Natural killer cell (primary cell): Measurements from ENCODE around the gene PSORS1C1. TPM values are rescaled to one million over a fixed set of nuclear protein-coding genes. Genes with fewer than 3 reads are reported as not detected.

Source experiments
- ATAC-seq, 3 donors: fragments of 150-1000 bp in 2 of 3; fragments of 200-7000 bp in 1 of 3; cut with Tn5 transposase; 1 replicate in 1 of 3; 2 replicates in 2 of 3; pipeline ENCODE4 v1.10.0; 2021; ENCODE audit warnings: mild to moderate bottlenecking in 2 of 3, moderate library complexity in 2 of 3
- DNase-seq, 2 donors: peaks; one replicate each; pipeline versions ENCODE4 v3.0.0 to v3.0.0-alpha.2; 2013 to 2021; ENCODE audit warnings: mixed read lengths in 1 of 2
- H3K27ac ChIP-seq: one replicate; pipeline ENCODE4 v1.5.1; 2013; ENCODE audit warnings: mild to moderate bottlenecking, low read length
- H3K27me3 ChIP-seq: one replicate; pipeline ENCODE4 v1.6.1; 2013; ENCODE audit warnings: low read length; ENCODE audit not compliant: control insufficient read depth, insufficient read depth
- H3K36me3 ChIP-seq: one replicate; pipeline ENCODE4 v1.6.1; 2013; ENCODE audit warnings: low read length; ENCODE audit not compliant: control insufficient read depth, insufficient read depth
- H3K4me1 ChIP-seq: one replicate; pipeline ENCODE4 v1.6.1; 2013; ENCODE audit warnings: low read length; ENCODE audit not compliant: control insufficient read depth, insufficient read depth
- H3K4me3 ChIP-seq: one replicate; pipeline ENCODE4 v1.5.1; 2013; ENCODE audit warnings: low read length
- H3K9me3 ChIP-seq: one replicate; pipeline ENCODE4 v1.6.1; 2013; ENCODE audit warnings: low read length; ENCODE audit not compliant: control insufficient read depth, insufficient read depth
- H3K27ac Mint-ChIP-seq, 2 donors: one replicate each; pipeline ENCODE4 v1.8.0; 2022; ENCODE audit warnings: mild to moderate bottlenecking in 2 of 2, mixed read lengths in 2 of 2, moderate library complexity in 1 of 2
- H3K27me3 Mint-ChIP-seq, 2 donors: one replicate each; pipeline ENCODE4 v1.8.0; 2022; ENCODE audit warnings: low read depth in 2 of 2, mixed read lengths in 2 of 2
- H3K36me3 Mint-ChIP-seq: one replicate; pipeline ENCODE4 v1.8.0; 2022; ENCODE audit warnings: mixed read lengths
- H3K4me1 Mint-ChIP-seq, 2 donors: one replicate each; pipeline ENCODE4 v1.8.0; 2022; ENCODE audit warnings: mixed read lengths in 2 of 2
- H3K4me3 Mint-ChIP-seq: one replicate; pipeline ENCODE4 v1.8.0; 2022; ENCODE audit warnings: mild to moderate bottlenecking, moderate library complexity, mixed read lengths
- H3K9me3 Mint-ChIP-seq, 2 donors: one replicate each; pipeline ENCODE4 v1.8.0; 2022; ENCODE audit warnings: mixed read lengths in 2 of 2
- WGBS: methylation state at CpG from one replicate; pipeline ENCODE4 v1.1.7; 2013; ENCODE audit warnings: missing lambda C conversion rate; ENCODE audit not compliant: insufficient coverage; 5-methylcytosine and 5-hydroxymethylcytosine counted together
- intact Hi-C: fragments of 100-400 bp; cut with micrococcal nuclease; formaldehyde crosslinking; loops from one replicate; pipeline ENCODE4 v1.14.2; 2022
- total RNA-seq, 4 donors: library from RNA; stranded (reverse); fragments of 120-200 nt in 1 of 4; gene quantifications; one replicate each; pipeline versions ENCODE4 v1.2.3 to v1.2.4, GENCODE V29; 2013 to 2022
- TF ChIP-seq, protein P1 (sequence below): fragments of 200-600 bp; IDR thresholded peaks from one replicate; pipeline ENCODE4 v1.8.0; 2022; ENCODE audit warnings: antibody characterized with exemption

Gene PSORS1C1
- total RNA-seq, 3 donors from 2014 or later (not counting 1 experiment from before 2014, with no cell fraction given) = not detected

- intact Hi-C loops = no loop called here
- Histone ChIP-seq H3K4me3 (no peak overlapping the region), H3K4me1 (no peaks in the 10 kb centered on the region), H3K36me3 (peaks cover 4% of the 10 kb centered on the region), H3K9me3 (no peaks in the 10 kb centered on the region), H3K27me3 (no peaks in the 10 kb centered on the region), H3K27ac (no peak overlapping the region)
- H3K4me1 Mint-ChIP-seq = no peaks in the 10 kb centered on the region
- 95% methylated on average over 10 of the region's 10 CpGs for WGBS
- TF ChIP-seq, protein P1, sequence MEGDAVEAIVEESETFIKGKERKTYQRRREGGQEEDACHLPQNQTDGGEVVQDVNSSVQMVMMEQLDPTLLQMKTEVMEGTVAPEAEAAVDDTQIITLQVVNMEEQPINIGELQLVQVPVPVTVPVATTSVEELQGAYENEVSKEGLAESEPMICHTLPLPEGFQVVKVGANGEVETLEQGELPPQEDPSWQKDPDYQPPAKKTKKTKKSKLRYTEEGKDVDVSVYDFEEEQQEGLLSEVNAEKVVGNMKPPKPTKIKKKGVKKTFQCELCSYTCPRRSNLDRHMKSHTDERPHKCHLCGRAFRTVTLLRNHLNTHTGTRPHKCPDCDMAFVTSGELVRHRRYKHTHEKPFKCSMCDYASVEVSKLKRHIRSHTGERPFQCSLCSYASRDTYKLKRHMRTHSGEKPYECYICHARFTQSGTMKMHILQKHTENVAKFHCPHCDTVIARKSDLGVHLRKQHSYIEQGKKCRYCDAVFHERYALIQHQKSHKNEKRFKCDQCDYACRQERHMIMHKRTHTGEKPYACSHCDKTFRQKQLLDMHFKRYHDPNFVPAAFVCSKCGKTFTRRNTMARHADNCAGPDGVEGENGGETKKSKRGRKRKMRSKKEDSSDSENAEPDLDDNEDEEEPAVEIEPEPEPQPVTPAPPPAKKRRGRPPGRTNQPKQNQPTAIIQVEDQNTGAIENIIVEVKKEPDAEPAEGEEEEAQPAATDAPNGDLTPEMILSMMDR = no peak
- no peak overlapping the region for H3K4me3 Mint-ChIP-seq
- DNase-seq (no peak), ATAC-seq (no peak)
- H3K9me3 Mint-ChIP-seq = no peaks in the 10 kb centered on the region
- no peak overlapping the region for H3K27ac Mint-ChIP-seq
- no peaks in the 10 kb centered on the region for H3K27me3 Mint-ChIP-seq
- no peaks in the 10 kb centered on the region for H3K36me3 Mint-ChIP-seq
Measured at GRCh38 chr6:31145386-31145785, 30.8 kb downstream of the PSORS1C1 start.

DNA sequence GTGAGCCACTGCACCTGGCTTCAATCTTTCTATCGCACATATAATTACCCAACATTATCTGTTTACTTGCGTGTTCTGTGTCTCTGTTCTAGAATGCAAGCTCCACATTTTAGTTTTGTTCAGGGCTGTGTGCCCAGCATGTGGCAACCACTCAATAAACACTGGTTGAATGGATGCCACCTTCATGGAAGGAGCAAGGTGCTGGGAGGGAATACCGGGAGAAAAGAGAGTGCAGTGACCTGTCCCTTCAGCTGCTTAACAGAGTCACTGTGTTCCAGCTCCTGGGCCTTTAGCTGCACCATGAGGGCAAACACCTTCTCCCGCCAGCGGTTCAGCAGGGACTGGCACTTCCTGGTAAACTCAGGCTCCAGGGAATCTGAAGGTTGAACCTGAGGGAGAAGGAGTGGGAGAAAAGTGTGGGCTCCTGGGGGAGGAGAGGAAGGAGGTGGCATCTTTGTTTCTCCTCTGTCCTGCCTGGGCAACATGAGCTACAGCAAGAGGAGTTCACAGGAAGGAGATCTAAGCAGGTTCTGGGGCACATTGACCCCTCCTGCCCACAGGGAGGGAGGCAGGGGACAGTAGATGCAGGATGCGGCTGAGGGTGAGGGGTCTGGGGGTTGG is 35.3 kb downstream of the PSORS1C1 start:
- Mint-ChIP-seq H3K9me3 (no peaks in the 10 kb centered on the region), H3K4me3 (no peak overlapping the region), H3K36me3 (no peaks in the 10 kb centered on the region), H3K27me3 (no peaks in the 10 kb centered on the region), H3K4me1 (no peaks in the 10 kb centered on the region), H3K27ac (no peak overlapping the region)
- TF ChIP-seq, protein P1 = no peak
- Histone ChIP-seq H3K9me3 (no peaks in the 10 kb centered on the region), H3K27ac (no peak overlapping the region), H3K4me1 (no peaks in the 10 kb centered on the region), H3K4me3 (no peak overlapping the region), H3K27me3 (no peaks in the 10 kb centered on the region), H3K36me3 (peaks cover 3% of the 10 kb centered on the region)
- intact Hi-C loops = no loop called here
- DNase-seq (no peak), ATAC-seq (no peak)
- 98% methylated on average over 6 of the region's 6 CpGs for WGBS

DNA sequence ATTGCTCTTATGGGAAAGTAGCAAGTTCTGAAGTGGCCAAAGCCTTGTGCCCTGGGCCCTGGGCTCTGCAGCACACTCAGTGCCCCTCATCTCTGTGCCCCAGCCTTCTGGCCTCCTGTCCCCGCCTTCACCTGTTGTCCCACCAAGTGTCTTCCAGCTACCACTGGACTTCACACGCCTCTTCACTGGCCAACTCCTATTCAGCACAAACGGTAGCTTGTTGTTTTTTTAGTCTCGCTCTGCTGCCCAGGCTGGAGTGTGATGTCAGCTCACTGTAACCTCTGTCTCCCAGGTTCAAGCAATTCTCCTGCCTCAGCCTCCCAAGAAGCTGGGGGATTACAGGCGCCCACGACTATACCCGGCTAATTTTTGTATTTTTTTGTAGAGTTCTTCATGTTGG is 38.2 kb downstream of the PSORS1C1 start:
- no peaks in the 10 kb centered on the region for H3K27me3 Mint-ChIP-seq
- intact Hi-C loops = no loop called here
- DNase-seq (no peak), ATAC-seq (no peak)
- Histone ChIP-seq H3K4me1 (peaks cover 7% of the 10 kb centered on the region), H3K9me3 (no peaks in the 10 kb centered on the region), H3K4me3 (no peak overlapping the region), H3K27ac (no peak overlapping the region), H3K27me3 (no peaks in the 10 kb centered on the region), H3K36me3 (peaks cover 4% of the 10 kb centered on the region)
- H3K4me1 Mint-ChIP-seq = peaks cover 9% of the 10 kb centered on the region in 2 donors
- no peak overlapping the region for H3K4me3 Mint-ChIP-seq
- TF ChIP-seq, protein P1 = no peak
- WGBS = over 99% methylated on average over 7 of the region's 7 CpGs
- no peak overlapping the region for H3K27ac Mint-ChIP-seq
- no peaks in the 10 kb centered on the region for H3K9me3 Mint-ChIP-seq
- H3K36me3 Mint-ChIP-seq = no peaks in the 10 kb centered on the region

GRCh38 chr6:31154436-31154835 is 39.8 kb downstream of the PSORS1C1 start:
- Histone ChIP-seq H3K4me1 (peaks cover 16% of the 10 kb centered on the region), H3K27me3 (no peaks in the 10 kb centered on the region), H3K4me3 (no peak overlapping the region), H3K9me3 (no peaks in the 10 kb centered on the region), H3K27ac (no peak overlapping the region), H3K36me3 (peaks cover 4% of the 10 kb centered on the region)
- WGBS = 94% methylated on average over 15 of the region's 15 CpGs
- no peaks in the 10 kb centered on the region for H3K9me3 Mint-ChIP-seq
- H3K27me3 Mint-ChIP-seq = no peaks in the 10 kb centered on the region
- H3K4me3 Mint-ChIP-seq = no peak overlapping the region
- DNase-seq = no peak
- peaks cover 25% of the 10 kb centered on the region in 2 donors for H3K4me1 Mint-ChIP-seq
- intact Hi-C loops = no loop called here
- no peak for ATAC-seq
- H3K27ac Mint-ChIP-seq = no peak overlapping the region
- TF ChIP-seq, protein P1 = no peak
- H3K36me3 Mint-ChIP-seq = no peaks in the 10 kb centered on the region
